Measurements from ENCODE around the gene TMEM200A.

DNA sequence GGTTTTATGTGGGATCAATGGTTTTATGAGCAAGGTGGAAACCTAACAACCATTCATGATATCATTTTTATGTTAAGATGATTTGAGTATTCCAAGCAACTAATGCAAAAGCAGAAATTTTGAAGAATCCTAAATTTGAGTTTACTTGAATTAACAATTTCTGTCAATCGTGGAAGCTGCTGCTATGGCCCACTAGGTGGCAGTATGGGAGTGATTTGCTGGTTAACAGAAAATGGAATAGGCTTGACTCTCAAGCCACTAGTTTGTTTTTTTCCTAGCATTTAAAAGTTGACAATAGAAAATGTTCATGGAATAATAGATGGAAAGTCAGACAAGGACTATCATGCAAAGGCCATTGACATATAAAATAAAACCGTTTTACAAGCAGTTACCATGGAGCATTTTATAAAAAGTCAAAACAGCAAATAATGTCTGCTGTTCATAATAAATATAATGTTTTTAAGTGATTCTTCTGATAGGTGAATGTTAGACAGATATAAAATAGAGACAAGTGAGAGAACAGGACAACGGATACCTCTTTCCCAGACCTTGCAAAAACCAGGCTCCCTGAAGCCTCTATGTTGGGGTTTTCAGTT is 43.0 kb upstream of the TMEM200A start:
- TF ChIP-seq, protein P1, sequence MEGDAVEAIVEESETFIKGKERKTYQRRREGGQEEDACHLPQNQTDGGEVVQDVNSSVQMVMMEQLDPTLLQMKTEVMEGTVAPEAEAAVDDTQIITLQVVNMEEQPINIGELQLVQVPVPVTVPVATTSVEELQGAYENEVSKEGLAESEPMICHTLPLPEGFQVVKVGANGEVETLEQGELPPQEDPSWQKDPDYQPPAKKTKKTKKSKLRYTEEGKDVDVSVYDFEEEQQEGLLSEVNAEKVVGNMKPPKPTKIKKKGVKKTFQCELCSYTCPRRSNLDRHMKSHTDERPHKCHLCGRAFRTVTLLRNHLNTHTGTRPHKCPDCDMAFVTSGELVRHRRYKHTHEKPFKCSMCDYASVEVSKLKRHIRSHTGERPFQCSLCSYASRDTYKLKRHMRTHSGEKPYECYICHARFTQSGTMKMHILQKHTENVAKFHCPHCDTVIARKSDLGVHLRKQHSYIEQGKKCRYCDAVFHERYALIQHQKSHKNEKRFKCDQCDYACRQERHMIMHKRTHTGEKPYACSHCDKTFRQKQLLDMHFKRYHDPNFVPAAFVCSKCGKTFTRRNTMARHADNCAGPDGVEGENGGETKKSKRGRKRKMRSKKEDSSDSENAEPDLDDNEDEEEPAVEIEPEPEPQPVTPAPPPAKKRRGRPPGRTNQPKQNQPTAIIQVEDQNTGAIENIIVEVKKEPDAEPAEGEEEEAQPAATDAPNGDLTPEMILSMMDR (IDR thresholded peaks at IDR 0.05) = peak; percentile 86
- no peak for TF ChIP-seq POLR2AphosphoS5 (IDR thresholded peaks at IDR 0.05; ENCODE audit: low read depth, low read length)
- no peak for TF ChIP-seq SIN3A (IDR thresholded peaks at IDR 0.05; ENCODE audit: borderline replicate concordance, insufficient read depth, low read depth, low read length)
- TF ChIP-seq TCF7L2 (IDR thresholded peaks at IDR 0.05; ENCODE audit: low read depth, low read length) = no peak

Data from Panc1 (cell line).